HG02885 (cell line): Measurements from ENCODE around the gene NMU.
"Not testable (repeated sequence)": the region's sequence is repeated elsewhere in the genome, so short reads cannot be mapped to it uniquely, and the experiment has no call there.

Experiments used
- ATAC-seq: cut with Tn5 transposase; IDR thresholded peaks from one replicate; pipeline ENCODE4 v1.9.1; 2021; ENCODE audit warnings: mild to moderate bottlenecking; ENCODE audit not compliant: unreplicated experiment, poor library complexity

NMU gene

GRCh38 chr4:55633903-55634302, 2.2 kb downstream of the NMU start:
- ATAC-seq, result no peak

- ATAC-seq, result no peak
Observed at GRCh38 chr4:55625835-55626234, 10.3 kb downstream of the NMU start.

- ATAC-seq, result not testable (repeated sequence)
Observed at GRCh38 chr4:55624063-55624462, 12.0 kb downstream of the NMU start.

GRCh38 chr4:55618546-55619143, 17.5 kb downstream of the NMU start:
- ATAC-seq, result no peak

- peak; percentile 100 for ATAC-seq
Observed at GRCh38 chr4:55617587-55618197, 18.4 kb downstream of the NMU start.

GRCh38 chr4:55615008-55615407, 21.1 kb downstream of the NMU start:
- no peak for ATAC-seq

- no peak for ATAC-seq
Observed at GRCh38 chr4:55613621-55614020, 22.5 kb downstream of the NMU start.

- ATAC-seq, result no peak
Observed at GRCh38 chr4:55612341-55612740, 23.8 kb downstream of the NMU start.

GRCh38 chr4:55611358-55612059, 24.6 kb downstream of the NMU start:
- no peak for ATAC-seq

- ATAC-seq, result no peak
Observed at GRCh38 chr4:55610381-55610780, 25.7 kb downstream of the NMU start.

GRCh38 chr4:55609393-55609866, 26.7 kb downstream of the NMU start:
- peak; percentile 49 for ATAC-seq

- ATAC-seq, result no peak
Observed at GRCh38 chr4:55608591-55608990, 27.5 kb downstream of the NMU start.

GRCh38 chr4:55604996-55605395, 31.1 kb downstream of the NMU start:
- no peak for ATAC-seq

GRCh38 chr4:55600640-55601039, 35.5 kb downstream of the NMU start:
- ATAC-seq, result no peak

GRCh38 chr4:55598641-55599040, 37.5 kb downstream of the NMU start:
- ATAC-seq, result no peak

GRCh38 chr4:55592014-55592413, 44.1 kb downstream of the NMU start, which contains the start of gene PDCL2:
Gene PDCL2, minus strand, starts transcription at chr4:55592245. Its CDS starts 136 bp downstream, at chr4:55592109.
- no peak for ATAC-seq

- ATAC-seq, result no peak
Observed at GRCh38 chr4:55588160-55588559, 47.9 kb downstream of the NMU start.

- ATAC-seq, result not testable (repeated sequence)
Observed at GRCh38 chr4:55582773-55583172, 53.3 kb downstream of the NMU start.

GRCh38 chr4:55578341-55579010, 57.6 kb downstream of the NMU start:
- no peak for ATAC-seq

- ATAC-seq, result no peak
Observed at GRCh38 chr4:55575513-55575912, 60.6 kb downstream of the NMU start.

- no peak for ATAC-seq
Observed at GRCh38 chr4:55574252-55574651, 61.8 kb downstream of the NMU start.
